ENCODE measurements around the gene STK36.
A peak's percentile ranks its signal among the peaks of the same experiment; 100 is the strongest.

STK36 gene

GRCh38 chr2:218720048-218721041 is 48.5 kb downstream of the STK36 start:
- no peak for DNase-seq

- DNase-seq = peak; percentile 18
Observed at GRCh38 chr2:218721488-218721887, 49.6 kb downstream of the STK36 start.

- DNase-seq = no peak
Observed at GRCh38 chr2:218721934-218722333, 50.0 kb downstream of the STK36 start.

GRCh38 chr2:218722419-218722818 is 50.5 kb downstream of the STK36 start:
- DNase-seq = no peak

- DNase-seq = no peak
Observed at GRCh38 chr2:218722876-218723785, 51.2 kb downstream of the STK36 start.

GRCh38 chr2:218726004-218726574 is 54.2 kb downstream of the STK36 start:
- no peak for DNase-seq

- DNase-seq = peak; percentile 76
Observed at GRCh38 chr2:218727502-218728165, 55.7 kb downstream of the STK36 start.

GRCh38 chr2:218729640-218730039 is 57.8 kb downstream of the STK36 start:
- DNase-seq = no peak

GRCh38 chr2:218732052-218732760 is 60.3 kb downstream of the STK36 start:
- DNase-seq = no peak

- DNase-seq = no peak
Observed at GRCh38 chr2:218732761-218733158, 60.9 kb downstream of the STK36 start.

- peak; percentile 23 for DNase-seq
Observed at GRCh38 chr2:218733171-218734021, 61.5 kb downstream of the STK36 start.

- no peak for DNase-seq
Observed at GRCh38 chr2:218734190-218734975, 62.5 kb downstream of the STK36 start.

- no peak for DNase-seq
Observed at GRCh38 chr2:218736531-218736930, 64.6 kb downstream of the STK36 start.

- DNase-seq = no peak
Observed at GRCh38 chr2:218743068-218743467, 71.2 kb downstream of the STK36 start.

GRCh38 chr2:218744615-218745014 is 72.7 kb downstream of the STK36 start:
- no peak for DNase-seq

- no peak for DNase-seq
Observed at GRCh38 chr2:218745160-218745558, 73.3 kb downstream of the STK36 start.

- no peak for DNase-seq
Observed at GRCh38 chr2:218745559-218746469, 73.9 kb downstream of the STK36 start.

- no peak for DNase-seq
Observed at GRCh38 chr2:218746470-218746795, 74.5 kb downstream of the STK36 start.

GRCh38 chr2:218746960-218747359 is 75.1 kb downstream of the STK36 start:
- DNase-seq = no peak
